Fibroblast of lung (primary cell): ENCODE results near the gene GNAT3.

ENCODE experiments used
- EZH2 ChIP-seq: IDR thresholded peaks from 2 replicates; pipeline ENCODE4 v1.5.1; 2012; ENCODE audit warnings: low read length, control low read depth, mild to moderate bottlenecking; ENCODE audit errors: missing control alignments
- TF ChIP-seq, protein P1 (sequence below), 2 donors: IDR thresholded peaks in 1 of 2; conservative IDR thresholded peaks in 1 of 2; 1 replicate in 1 of 2; 2 replicates in 1 of 2; pipeline ENCODE4 v1.5.1; 2011 to 2012; ENCODE audit warnings: low read length in 2 of 2, control low read depth in 1 of 2, inconsistent platforms in 1 of 2, low read depth in 1 of 2, mild to moderate bottlenecking in 1 of 2

DNA sequence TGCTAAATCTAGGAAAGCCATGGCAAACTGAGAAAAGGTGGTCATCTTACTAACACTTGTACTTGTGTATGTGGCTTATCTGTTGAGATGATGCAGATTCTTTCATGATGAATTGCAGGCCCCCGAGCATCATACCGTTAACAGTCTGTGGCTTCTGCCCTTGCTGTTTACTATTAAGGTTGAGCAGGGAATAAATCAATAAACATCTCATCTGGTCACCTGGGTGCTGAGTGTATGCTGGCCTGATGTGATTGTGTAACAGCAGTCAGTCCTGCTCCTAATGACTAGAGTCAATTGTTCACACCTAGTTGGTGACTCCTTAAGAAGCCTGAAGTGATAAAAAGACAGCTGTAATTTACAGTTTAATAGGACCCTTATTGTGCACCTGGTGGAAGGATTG, 8.3 kb upstream of the GNAT3 start:
- TF ChIP-seq, protein P1, sequence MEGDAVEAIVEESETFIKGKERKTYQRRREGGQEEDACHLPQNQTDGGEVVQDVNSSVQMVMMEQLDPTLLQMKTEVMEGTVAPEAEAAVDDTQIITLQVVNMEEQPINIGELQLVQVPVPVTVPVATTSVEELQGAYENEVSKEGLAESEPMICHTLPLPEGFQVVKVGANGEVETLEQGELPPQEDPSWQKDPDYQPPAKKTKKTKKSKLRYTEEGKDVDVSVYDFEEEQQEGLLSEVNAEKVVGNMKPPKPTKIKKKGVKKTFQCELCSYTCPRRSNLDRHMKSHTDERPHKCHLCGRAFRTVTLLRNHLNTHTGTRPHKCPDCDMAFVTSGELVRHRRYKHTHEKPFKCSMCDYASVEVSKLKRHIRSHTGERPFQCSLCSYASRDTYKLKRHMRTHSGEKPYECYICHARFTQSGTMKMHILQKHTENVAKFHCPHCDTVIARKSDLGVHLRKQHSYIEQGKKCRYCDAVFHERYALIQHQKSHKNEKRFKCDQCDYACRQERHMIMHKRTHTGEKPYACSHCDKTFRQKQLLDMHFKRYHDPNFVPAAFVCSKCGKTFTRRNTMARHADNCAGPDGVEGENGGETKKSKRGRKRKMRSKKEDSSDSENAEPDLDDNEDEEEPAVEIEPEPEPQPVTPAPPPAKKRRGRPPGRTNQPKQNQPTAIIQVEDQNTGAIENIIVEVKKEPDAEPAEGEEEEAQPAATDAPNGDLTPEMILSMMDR (conservative IDR thresholded peaks at IDR 0.05 in 1 of 2, IDR thresholded peaks at IDR 0.05 in 1 of 2; ENCODE audit: low read depth in 1 of 2, low read length in 2 of 2), result no peak
- TF ChIP-seq EZH2, result no peak
